GM21367 (cell line): ENCODE measurements around the gene E2F6.

Experiments used
- ATAC-seq: cut with Tn5 transposase; IDR thresholded peaks from one replicate; pipeline ENCODE4 v1.9.1; 2021; ENCODE audit not compliant: unreplicated experiment

The E2F6 gene

GRCh38 chr2:11458753-11459152 is 7.2 kb downstream of the E2F6 start:
- no peak for ATAC-seq

- ATAC-seq = no peak
Measured at GRCh38 chr2:11457935-11458334, 8.0 kb downstream of the E2F6 start.

- ATAC-seq = no peak
Measured at GRCh38 chr2:11456251-11456650, 9.7 kb downstream of the E2F6 start.

GRCh38 chr2:11454824-11455223 is 11.1 kb downstream of the E2F6 start:
- ATAC-seq = no peak

- ATAC-seq = no peak
Measured at GRCh38 chr2:11450791-11451190, 15.2 kb downstream of the E2F6 start.

GRCh38 chr2:11446733-11447248 is 19.2 kb downstream of the E2F6 start:
- no peak for ATAC-seq

- ATAC-seq = no peak
Measured at GRCh38 chr2:11444737-11445136, 21.2 kb downstream of the E2F6 start.

GRCh38 chr2:11438555-11439080 is 27.3 kb downstream of the E2F6 start:
- ATAC-seq = no peak

- ATAC-seq = no peak
Measured at GRCh38 chr2:11437602-11438001, 28.4 kb downstream of the E2F6 start.

GRCh38 chr2:11435036-11435435 is 30.9 kb downstream of the E2F6 start:
- no peak for ATAC-seq

- ATAC-seq = no peak
Measured at GRCh38 chr2:11434443-11434842, 31.5 kb downstream of the E2F6 start.

- ATAC-seq = no peak
Measured at GRCh38 chr2:11433822-11434221, 32.1 kb downstream of the E2F6 start.

GRCh38 chr2:11430729-11431128 is 35.2 kb downstream of the E2F6 start:
- no peak for ATAC-seq

- no peak for ATAC-seq
Measured at GRCh38 chr2:11427224-11427623, 38.7 kb downstream of the E2F6 start.

- no peak for ATAC-seq
Measured at GRCh38 chr2:11422901-11423435, 43.0 kb downstream of the E2F6 start.

GRCh38 chr2:11422491-11422865 is 43.5 kb downstream of the E2F6 start:
- ATAC-seq = no peak

GRCh38 chr2:11421863-11422490 is 44.0 kb downstream of the E2F6 start:
- no peak for ATAC-seq

- no peak for ATAC-seq
Measured at GRCh38 chr2:11420671-11421070, 45.3 kb downstream of the E2F6 start.

GRCh38 chr2:11420190-11420589 is 45.8 kb downstream of the E2F6 start:
- no peak for ATAC-seq

GRCh38 chr2:11419781-11420180 is 46.2 kb downstream of the E2F6 start:
- ATAC-seq = no peak

- ATAC-seq = no peak
Measured at GRCh38 chr2:11417946-11418585, 47.9 kb downstream of the E2F6 start.

GRCh38 chr2:11416931-11417330 is 49.0 kb downstream of the E2F6 start:
- no peak for ATAC-seq
